OCI-M1 (cell line): Measurements from ENCODE around the gene RAMACL.

Experiments
- DNase-seq: peaks from one replicate; lab custom pipeline; 2025; lab: John Stamatoyannopoulos, UW

The RAMACL gene

DNA sequence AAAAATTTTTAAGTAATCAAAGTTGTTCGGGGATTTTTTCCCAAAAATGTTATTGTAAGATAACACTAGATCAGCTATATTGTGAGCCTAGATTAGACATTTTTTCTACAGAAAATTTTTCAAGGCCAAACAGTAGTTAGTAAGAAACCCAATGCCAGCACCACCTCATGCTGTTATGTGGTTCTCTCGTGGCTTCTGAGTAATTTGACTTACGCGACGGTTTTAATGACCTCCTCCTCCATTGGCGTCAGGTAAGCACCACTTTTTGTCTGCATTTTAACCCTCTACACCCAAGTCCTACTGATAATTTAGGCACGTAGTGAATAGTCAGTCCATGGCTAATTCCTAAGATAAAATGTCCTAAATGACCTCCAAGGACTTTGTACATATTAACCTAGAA is 30.9 kb upstream of the RAMACL start:
- no peak for DNase-seq

DNA sequence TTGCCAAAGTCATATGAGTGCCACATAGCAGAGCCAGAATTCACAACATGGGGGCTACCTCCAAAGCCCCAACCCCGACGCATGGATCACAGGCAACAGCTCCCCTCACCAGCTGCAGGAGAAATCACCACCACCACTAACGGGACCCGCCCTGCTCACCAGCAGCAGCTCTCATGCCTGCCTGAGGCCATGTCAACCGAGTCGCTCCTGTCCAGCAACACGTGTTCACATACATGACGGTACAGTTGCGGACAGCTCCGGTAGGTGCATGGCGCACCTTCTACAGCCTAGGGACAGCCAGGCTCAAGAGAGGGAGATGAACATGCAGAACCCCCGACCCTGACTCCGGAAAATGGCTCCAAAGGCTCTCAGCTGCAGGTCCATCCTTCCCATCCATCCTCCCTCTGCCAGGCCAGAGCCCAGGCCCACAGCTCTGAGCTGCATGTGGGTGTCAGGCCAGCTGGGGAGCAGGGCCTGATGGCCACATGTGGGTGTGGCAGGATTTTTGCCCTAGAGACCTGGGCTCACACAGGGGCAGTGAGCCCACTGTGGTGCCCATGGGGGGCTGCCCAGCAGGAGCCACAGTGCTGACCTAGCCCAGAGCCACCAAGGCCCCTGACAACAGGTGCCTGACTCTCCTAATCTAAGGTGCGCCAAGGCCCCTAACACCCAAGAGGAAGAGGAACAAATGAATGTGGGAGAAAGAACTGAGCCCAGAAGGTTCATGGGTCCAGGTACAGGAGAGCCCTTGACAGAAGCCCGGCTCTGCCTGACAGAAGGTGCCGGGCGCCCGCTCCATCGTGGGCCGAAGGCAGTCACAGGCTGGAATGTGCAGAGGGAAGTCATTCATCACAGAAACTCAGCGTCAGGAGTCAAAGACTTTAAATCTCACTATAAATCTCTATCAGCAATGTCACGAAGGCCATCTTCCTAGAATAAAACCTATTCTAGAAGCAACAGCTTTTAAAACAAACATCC is 30.1 kb upstream of the RAMACL start:
- no peak for DNase-seq

DNA sequence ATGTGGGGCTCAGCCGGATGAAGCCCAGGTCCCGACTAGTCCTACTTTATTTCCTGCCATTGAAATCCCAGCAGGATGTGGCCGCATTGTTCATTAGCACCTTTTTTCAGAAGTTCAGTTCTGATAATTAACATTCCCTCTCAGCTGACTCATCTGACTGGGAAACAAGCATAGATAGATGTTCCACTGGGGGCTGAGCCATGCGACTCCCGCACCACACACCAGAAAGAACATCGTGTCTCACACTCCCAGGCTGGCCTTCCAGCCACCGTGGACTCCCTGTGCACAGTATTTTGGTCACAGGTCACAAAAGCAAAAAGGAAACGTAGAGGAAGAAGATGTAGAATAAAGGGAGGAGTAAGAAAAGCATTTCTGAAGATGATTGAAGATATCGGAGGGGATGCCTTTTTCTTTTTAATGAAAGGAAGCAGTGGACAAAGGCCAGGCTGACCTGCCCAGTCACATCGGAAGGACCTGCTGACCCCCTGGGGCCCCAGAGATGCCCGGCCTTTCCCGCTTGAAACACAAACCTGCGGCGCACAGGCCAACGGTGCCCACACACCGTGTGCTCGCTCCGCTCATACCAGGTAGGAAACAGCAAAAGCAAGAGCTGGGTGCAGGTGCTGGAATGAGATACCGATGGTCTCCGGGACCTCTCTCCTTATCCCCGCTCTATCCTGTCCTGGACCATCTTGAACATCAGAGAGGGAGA is 28.7 kb upstream of the RAMACL start:
- no peak for DNase-seq

DNA sequence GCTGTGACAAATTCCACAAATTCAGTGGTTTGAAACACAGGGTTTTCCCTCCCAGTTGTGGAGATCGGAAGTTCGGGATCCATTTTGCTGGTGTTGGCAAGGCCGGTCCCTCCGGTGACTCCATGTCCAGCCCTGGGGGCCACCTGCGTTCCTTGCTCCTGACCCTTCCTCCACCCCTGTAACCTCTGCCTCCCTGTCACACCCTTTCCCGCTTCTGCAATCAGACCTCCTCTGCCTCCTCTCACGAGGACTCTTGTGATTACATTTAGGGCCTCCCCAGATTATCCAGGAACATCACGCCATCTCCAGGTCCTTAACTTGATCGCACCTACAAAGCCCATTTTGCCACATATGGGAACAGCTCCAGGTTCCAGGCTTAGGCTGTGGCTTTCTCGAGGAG is 28.1 kb upstream of the RAMACL start:
- DNase-seq: no peak

DNA sequence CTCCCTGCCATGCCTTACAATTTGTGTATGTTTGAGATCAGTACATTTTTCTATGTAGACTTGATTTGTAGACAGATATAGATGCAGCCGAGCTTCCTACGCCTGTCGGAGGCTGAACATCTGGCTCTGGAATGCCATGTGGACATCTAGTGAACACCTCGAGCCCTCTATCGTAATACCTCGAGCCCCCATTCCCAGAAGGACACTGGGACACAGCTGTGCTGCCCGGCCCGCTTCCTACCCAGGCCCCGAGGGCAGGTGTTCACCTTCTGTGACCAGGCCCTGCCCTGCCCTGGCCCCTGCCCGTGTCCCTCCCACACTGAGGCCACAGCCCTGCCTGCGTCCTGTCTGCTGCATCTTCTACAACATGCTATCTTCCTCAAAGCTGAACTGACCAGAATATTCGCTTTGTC is 27.7 kb upstream of the RAMACL start:
- DNase-seq: no peak

DNA sequence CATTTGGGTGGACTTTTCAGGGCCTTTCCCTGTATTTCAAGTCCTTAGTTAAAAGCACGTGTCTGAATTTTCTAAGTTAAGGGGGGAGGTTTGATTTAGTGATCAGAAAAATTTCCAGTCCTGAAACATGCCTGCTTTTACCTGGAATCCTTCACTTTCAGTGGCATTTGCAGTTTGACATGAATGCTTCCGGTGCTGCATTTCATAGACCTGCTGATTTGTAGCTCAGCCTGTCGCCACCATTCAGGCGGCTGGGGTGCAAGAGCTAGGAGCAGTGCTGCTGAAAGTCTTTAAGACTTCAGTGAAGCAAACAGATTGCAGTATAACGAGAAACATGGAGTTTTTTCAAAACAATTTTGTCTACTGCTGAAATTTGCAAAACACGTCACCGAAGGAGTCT is 26.5 kb upstream of the RAMACL start:
- DNase-seq: no peak

DNA sequence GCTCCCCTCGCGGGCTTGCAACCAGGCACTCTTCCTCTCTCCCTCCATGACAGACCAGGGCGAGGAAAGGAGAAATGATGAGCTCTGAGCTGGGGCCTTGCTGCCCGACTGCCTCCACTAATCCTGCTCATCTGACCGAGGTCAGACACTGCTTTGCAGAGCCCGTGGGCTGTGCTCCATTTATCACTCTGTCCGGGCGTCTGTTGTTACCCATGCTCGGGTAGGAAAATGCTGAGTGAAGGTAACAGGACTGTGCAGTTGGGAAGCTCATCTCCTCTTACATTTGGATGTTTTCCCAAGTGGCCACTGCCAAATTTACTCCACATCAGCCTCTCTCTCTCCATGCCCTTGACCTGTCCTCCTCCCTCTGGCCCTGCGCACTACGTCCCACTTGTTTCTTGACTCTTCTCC is 26.0 kb upstream of the RAMACL start:
- no peak for DNase-seq

DNA sequence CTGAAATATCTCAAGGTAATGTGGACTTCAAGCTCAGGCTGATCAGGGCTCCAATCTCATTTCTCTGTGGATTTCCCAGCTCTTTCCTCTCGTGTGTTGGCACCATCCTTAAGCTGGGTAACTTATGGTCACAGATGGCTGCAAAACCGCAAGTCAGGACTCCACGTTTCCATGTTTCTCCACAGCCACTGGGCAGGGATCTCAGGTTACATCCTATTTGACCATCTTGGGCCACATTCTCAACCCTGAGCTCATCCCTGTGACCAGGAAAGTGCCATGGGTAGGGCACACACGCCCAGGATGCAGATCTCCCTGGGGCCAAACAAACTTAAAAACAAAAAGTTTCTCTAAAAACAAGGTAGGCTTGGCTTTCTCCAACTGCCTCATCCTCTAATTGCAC is 25.2 kb upstream of the RAMACL start:
- DNase-seq: no peak

DNA sequence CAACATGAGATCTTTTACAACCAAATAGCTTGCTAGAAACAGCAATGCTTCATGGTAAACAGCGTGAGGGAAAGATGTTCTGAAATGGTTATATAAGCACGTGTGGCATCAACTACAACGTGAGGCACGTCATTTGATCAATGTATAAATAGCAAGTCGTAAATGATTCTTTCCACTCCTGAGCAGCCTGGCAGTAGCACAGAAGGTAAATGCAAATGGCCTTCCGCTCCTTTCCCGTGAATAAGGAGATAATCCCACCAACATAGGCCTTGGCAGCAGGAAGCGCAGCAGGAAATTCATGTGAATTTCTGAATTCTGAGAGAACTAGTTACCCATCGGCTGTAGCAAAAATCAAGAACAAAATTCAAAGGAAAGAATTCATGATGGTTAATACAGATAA is 23.6 kb upstream of the RAMACL start:
- DNase-seq: no peak

DNA sequence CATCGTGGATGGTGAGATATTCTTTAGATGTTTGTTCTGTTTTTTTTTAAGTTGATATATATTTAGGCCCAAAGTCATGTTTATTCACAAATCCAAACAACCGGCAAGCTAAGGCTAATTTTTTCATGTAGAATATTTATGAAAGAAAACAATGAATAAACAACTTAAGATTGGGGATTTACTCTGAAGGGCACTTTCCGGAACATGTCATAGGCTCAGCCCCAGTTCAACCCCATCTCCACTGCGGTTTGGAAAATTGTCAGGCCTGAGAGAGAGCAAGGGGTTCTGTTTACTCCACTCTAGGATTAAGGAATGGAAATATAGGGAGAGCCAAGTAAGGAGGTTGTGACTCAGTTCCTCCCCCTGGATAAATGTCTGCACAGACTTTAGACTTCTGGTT is 22.3 kb upstream of the RAMACL start:
- no peak for DNase-seq

DNA sequence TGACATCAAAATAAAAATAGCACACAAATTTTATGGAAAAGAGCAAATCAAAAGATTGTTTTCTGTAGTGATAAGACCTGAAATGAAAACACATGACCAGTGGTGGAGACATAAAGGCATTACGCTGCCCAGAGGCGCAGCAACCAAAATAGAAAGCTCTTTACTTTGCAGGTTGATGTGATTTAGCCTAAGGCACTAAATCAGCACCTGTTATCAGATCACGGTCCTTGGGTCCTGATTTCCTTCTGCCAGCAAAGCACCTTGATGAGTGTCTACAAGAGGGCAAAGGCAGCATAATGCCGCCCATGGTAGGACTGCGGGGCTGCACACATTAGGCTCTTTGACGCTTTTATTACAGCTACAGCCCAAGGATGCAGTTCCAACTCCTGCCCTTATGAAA is 19.3 kb upstream of the RAMACL start:
- no peak for DNase-seq

DNA sequence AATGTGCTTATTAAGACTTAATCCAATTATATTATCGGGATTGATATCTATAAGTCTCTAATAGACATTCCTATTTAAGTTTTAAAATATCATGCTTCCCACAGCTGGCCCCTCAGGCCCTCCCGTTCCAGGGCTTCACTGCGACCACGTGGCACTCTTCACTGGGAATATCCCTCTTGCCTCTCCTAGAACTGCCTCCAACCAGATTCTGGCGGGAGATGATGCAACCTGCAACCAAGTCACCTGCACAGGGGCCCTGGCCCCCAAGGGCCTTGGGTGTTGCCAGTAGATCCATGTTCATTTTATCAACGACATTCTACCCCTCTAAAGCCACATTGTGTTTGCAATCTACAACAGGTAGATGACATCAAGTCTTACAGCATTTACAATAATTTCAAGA is 18.4 kb upstream of the RAMACL start:
- no peak for DNase-seq

DNA sequence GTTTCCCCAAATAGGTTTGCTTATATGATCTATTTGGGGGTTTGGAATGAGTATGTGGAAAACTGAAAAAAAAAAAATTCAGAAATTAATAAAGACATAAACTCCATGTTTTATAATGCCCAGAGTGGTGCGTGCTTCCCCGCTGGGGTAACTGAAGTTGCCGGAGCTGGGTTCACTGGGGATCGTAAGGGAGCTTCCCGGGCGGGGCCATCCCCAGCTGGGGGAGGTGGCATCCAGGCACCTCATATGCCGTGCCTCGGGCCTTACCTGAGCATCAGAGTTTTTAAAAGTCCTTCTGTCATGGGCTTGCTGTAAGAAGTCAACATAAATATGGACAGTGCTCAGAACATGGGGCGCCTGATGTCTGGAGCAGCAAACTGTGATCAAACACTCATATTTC is 17.9 kb upstream of the RAMACL start:
- DNase-seq: no peak

DNA sequence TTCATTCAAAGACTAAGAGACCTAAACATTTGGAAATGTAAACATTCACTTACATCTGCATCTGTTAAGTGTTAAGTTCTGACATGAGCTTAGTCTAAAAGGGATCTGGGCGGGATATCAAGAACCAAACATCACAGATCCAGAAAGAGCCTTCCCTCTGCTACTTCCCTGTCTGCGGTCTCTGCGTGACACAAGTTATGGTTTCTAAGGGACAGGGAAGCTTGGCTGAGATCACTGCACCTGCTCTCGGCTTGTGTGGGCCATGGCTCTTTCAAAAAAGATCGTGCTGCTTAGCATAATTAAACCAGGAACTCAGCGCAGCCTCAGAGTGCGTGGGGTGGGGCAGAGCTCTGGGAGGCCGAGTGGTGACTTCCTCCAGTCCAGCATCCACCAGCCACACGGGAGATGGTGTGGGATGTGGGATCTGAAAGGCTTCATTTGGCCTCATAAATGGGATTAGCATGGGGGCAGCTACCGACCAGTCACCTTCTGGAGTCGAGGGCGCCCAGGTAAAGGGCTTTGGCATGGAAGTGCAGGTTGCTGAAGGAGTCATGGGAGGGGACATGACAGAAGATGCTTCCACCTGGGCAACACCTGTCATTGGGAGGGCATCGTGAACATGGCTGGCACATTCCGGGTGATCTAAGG is 16.7 kb upstream of the RAMACL start:
- DNase-seq: no peak

DNA sequence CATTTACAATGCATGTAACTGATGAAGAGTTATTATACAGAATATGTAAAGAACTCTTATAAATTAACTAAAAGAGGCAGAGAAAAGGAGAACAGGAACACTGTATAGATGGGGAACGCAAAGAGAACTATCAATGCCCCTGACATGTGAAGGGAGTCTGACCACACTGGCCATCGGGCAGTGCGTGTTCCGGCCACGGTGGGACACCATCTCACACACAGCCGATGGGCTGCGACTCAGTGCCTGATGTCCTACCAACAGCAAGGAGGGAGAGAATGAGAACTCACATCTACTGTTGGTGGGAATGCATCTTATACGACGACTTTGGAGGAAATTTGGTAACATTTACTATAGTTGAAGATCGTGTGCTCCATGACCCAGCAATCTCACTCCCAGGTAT is 15.5 kb upstream of the RAMACL start:
- DNase-seq: no peak

DNA sequence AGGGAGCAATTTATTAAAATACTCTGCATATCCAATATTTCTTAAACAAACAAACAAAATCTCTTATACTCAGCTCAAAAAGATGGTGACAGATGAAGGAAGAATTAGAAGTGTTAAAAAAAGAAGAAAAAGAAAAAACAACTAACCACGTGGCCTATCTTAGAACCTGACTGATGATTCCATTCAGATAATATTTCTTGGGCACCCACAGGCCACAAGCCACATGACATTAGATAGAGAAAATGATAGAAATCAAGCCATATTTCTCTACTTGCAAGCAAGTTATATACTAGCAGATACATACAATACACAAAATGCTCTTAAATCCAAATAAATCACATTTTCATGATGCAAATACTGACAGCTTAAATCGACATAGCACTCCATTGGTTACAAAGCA is 14.5 kb upstream of the RAMACL start:
- DNase-seq: no peak

DNA sequence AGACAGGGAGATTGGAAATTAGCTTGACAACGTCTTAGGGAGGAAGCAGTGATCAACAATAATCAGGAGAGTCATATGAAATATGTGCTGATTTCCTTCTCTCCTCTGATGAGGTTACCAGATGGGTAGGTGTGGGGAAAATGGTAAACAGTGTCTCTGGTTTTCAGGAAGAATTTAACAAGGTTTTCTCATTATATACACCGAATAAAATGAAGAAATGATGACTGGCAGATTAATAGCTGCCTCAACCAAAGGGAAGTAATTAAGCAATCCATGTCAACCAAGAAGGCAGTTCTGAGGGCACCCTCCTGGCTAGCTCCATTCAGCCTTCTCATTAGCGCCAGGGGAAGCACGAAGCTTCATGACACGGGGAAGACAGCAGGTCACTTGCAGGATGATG is 12.7 kb upstream of the RAMACL start:
- no peak for DNase-seq

DNA sequence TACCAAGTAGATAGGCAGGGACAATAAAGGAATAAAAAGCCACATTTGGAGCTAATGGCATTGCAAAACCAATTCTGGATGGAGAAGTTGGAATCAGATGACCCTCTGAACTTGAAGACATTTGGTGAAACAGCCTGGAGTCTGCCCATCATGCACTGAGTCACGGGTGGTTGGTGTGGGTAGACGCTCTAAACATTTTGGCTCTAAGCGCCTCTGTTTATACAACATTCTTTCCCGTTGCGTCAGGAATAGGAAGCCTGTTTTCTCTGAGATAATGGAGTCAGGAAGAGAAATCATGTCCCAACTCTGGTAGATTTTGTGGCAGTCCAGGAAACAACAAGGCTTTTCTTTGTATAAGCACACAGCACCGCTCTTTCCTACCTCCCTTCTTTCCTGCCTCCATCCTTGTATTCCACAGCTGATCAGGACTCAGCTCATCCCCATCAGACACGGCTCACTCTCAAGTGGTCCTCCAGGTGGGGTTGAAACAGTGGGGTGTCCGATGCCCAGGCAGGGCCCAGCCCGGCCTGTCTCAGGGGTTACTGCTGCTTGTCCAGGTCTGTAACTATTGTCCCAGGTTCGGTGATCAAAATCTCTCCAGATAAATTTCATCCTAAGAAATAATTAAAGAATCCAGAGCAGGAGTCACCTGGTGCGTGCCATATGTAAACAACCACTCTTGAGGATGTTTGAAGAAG is 12.1 kb upstream of the RAMACL start:
- DNase-seq: no peak

DNA sequence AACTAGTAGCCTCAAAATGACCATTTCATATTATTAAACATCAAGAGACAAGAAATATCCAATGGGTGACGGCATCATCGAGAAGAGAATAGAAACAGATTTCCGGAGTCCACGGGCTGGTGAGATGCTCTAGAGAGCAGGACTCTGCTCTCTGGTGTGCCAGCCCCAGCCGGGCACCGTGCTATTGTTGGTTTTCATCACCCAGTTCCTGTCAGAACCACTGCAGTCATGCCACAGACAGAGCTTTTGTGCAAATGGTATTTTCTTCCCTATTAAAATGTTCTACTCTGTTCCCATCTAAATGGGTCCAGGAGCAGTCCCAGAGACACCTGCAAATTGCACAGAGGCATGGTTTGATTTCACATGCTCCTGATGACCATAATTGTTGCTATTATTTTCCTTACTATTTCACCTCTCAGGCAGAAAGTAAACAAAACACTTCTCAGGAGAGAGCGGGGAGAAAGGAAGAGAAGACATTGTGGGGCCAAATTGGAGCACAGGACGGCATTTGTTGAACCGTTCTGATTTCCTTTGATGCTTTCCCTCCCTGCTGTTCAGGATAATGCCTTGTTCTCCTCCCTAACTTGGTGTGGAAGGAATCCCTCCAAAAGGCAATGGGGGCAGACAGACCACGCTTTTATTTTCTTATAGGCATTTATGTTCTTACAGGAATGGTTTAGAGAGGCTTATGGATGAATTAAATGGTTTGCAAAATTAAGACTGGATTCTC is 11.4 kb upstream of the RAMACL start:
- DNase-seq: no peak

DNA sequence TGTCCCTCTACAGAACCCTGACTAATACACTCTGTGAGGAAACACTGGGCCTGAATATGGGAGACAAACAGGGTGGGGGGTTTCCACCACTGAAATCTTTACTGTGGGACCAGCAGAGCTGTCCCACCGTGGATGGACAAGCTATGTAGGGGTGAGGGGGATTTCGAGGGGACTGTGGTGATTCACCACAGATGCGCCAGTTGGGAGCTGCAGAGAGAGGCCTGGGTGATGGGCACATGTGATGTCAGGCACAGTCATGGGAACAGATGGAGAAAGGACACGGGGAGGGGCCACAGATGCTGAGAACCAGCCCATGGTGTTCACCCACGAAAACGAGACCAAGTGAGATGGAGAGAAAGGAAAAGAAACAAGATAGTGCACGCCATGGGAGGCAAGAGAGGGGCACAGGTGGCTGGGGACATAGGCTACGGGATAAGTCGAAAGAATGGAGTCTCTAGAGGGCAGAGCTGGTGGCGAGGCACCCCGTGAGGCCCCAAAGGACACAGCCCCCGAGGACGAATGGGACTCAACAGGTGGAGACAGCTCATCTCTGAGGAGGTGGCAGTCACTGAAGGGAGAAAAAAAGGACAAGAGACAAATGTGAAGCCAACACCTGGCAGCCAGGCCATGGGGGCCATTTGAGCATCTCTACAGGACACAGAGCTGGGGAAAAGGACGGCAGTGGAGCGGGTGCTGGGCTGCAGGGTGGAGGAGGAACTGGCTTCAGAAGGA is 10.5 kb upstream of the RAMACL start:
- no peak for DNase-seq

DNA sequence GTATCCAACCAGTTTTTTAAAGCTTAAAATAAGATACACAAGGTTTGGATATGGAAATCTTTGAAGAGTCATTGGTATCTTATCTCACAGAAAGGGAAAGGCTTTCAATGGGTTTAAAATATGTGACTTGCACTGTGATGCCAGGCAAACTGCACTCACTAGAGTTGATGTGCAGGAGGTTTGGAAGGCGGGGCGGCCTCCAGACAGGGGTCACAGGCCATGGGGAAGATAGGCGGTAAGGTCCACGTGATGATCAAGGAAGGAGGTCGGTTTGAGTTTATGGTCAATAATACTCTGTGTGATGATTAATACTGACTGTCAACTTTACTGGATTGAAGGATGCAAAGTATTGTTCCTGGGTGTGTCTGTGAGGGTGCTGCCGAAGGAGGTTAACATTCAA is 9.5 kb upstream of the RAMACL start:
- no peak for DNase-seq
